ENCODE results near the gene HES7.
"Not testable (repeated sequence)": the region's sequence is repeated elsewhere in the genome, so short reads cannot be mapped to it uniquely, and the experiment has no call there.

Gene HES7

DNA sequence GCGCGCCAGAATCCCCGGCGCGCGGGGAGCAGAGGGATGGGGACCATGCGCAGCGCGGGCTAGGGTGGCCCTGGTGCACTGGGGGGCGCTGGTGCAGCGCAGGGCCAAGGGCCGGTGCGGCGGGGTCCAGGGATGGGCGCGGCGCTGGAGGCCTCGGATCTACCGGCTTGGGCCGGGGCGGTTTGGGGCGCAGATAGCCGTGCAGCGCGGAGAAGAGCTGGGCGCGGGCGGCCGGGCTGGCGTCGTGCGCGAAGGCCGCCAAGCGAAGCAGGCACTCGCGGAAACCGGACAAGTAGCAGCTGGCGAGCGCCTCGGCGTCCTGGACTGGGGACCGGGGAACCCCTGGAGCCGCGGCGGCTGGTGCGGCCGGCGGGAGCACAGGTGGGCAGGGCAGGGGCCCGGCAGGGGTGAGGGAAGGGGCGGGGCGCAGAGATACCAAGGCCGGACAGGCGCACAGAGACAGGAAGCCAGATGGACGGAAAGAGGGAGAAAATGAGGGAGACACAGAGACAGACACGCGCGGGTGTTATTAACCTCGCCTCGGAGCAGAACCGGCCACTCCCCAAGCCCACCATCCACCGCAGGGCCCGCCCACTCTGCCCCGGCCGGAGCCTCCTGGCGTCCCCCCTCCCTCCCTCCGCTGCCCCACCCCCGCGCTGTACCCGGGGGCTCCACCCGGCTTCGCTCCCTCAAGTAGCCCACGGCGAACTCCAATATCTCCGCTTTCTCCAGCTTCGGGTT lies 2.1 kb downstream of the HES7 start:
- no peak for DNase-seq

DNA sequence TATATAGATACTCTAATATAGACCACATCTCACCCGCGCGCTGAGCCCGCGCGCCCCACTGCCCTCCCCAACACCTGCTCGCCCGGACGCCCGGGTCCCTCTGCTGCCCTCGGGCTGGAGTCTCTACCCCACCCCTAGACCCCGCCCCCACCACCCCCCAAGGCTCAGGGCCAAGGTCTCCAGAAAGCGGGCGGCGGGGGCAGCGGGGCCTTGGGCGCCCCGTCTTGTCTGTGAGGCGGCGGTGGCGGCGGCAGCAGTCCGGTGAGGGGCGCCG lies 2.6 kb downstream of the HES7 start:
- no peak for DNase-seq

DNA sequence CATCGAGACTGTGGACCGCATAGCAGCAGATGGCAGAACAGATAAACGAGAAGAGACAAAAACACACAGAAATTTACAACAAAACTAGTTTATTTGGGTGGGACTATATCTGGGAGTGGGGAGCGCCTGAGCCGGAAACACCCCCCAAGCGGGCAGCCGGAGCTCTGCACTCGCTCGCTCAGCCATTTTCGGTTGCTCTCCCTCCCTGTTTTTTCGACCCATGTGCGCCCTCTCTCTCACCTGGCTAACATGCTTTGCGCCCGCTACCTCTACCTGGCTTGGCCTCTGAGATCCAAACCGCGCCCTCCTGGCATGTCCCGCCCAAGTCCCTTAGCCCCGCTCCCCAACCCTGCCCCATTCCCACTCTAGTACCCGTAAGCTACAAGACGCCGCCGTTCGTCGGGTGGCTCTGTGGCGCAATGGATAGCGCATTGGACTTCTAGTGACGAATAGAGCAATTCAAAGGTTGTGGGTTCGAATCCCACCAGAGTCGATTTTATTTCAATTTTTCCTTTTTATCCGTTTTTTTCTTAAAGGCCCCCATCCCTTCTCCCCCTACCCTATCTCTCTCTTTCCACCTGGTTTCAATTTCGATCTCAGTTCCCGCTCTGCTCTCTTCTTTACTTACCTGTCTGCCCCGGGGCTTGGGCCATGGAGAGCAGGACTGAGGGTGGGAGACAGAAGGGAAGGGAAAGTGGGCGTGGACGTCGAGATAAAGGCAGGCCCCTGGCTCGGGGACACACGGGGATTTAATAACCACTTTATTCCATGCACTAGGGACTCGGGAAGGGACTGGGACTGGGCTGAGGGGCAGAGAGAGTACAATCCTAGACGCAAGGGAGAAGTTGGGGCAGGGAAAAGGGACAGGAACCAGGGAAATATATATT lies 3.1 kb downstream of the HES7 start:
- peak; percentile 56 for DNase-seq

DNA sequence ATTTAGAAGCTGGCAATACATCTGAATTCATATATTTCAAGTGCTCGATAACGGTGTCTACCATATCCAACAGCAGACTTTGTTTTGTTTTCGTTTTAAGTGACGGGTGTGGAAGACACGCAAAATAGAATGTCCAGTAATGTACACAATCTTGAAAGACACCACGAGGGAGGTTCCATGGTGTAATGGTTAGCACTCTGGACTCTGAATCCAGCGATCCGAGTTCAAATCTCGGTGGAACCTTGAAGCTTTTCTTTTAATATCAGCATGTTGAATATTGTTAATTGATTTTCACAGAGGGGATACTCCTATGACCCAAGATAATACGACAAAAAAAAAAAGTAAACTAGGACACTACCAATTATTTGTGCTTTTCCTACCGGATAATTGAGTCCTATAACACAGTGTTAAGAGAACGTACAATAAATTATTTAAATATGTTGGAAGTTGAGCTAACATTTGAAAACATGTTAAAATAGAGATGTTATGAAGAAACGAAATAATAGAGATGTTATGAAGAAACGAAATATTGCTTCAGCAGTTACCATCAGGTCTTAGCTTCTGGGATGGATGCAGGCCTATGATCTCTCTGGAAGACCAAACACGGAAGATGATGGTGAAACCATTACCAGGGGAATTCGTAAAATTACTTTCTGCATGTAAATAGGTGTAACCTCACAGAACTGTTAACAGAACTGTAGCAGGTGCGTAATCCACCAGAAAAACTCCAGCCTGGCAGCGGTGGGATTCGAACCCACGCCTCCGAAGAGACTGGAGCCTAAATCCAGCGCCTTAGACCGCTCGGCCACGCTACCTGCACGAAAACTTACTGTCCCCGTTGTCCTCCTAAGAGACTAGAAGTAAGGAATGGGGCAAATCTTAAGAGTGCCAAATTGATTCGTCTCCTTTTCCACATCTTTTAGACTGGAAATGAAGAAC lies 4.1 kb downstream of the HES7 start:
- DNase-seq: peak; percentile 68

DNA sequence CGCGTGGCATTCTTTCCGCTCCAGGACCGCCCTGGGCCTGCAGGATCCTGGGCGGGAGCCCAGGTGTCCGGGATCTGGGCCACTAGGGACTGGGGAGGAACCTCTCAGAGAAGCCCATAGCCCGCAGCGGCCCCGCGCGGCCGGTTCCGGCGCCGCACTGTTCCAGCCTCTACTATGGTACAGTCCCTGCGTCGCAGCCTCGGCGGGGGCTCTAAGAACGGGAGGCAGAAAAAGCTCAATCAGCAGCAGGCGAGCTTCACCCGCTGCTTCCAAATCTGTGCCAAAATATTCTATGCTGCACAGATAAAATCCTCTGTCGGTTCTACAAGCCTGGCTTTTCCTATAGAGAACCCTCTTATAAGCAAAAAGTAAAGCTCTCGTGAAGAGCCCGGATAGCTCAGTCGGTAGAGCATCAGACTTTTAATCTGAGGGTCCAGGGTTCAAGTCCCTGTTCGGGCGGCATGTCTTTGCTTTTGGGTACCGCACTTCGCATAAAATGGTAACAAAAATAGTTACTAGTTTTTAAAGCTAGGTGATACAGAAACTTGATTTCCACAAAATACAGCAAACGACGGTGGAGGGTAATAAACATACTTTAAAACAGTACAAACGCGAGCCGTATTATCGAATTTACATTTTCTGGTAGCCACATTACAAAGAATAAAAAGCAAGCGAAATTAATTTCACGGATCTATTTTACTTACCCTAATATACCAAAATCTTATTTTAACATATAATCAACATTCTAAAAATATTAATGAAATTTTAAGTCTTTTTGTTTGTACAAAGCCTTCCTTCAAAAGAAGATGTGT lies 4.9 kb downstream of the HES7 start:
- peak; percentile 58 for DNase-seq

DNA sequence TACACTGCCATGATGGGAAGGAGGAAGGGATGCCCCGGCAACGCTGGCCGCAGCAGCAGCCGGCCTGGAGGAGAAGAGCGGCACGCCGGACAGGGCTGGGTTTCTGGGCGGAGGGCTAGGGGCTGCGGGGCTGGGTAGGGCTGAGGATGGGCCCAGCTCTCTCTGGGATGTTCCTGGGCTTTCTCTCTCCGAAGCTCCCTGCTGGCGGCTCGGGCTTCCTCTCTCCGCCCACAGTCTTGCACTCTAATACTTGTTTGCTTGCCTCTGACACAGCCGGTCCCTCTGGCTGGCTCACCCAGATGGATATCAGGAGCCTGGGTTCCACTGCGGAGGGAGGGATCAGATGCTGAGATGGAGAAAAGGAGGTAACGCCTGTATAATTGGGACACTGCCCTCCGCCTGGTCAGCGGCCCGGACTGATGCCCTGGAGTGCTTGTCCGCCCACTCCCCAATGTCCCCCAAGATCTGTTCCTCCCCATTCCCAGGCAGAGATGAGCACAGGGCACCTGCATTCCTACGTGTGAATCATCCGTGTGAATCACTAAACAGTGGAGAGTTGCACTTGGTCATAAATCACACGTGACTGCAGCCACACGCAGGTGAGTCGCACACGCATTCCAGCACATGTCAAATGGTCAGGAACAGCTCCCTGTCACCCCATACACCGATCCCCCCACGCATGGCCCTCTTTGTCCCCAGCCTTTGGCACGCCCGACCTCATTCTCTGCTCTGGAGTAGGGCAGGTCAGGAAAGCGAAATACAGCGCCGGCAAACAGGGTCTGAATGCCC lies 5.7 kb downstream of the HES7 start, which contains the start of gene ALOXE3:
Gene ALOXE3, minus strand, starts transcription at position 535 of the 789 bp plus-strand sequence. Its CDS starts 524 bp downstream, at position 11.
- DNase-seq: no peak

DNA sequence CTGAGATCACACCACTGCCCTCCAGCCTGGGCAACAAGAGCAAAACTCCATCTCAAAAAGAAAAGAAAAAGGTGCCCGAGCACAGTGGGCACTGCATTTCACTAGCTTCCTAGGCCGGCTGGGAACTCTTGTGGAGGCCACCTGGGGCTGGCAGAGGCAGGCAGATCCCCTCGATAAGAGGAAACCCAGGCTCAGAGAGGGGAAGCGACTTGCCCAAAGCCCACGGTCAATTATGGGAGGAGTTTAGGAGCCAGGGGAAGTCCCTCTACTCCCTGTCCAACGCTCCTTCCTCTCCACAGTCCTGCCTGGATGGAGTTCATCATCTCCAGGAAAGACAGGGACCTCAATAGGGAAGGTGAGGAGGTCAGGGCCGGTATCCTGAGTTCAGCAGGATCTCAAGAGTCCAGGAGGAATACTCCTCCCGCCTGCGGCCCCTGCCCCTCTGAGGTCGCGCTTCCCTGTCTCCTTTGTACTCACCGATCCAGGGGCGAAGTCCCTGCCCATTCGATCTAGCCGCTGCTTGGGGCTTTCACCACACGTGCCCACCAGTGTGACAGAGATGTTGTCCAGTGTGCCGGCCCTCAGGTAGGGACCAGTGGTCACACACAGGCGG lies 6.4 kb downstream of the HES7 start:
- no peak for DNase-seq

DNA sequence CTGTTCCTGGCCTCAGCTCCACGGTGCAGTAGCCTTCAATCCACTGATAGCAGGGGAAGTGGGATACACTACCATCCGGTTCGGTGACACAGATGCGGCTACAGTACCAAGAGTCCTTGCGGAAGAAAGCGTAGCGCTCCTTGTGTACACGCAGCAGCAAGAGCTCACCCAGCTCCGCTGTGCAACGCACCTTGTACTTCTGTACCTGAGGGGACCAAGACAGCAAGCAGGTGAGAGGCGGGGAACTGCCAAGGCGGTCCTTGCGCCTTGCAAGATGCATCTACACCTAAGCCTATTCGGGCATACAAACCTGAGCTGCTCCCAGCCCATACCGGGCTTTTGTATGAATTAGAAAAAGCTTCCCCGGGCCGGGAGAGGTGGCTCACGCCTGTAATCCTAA lies 7.1 kb downstream of the HES7 start:
- DNase-seq: no peak

DNA sequence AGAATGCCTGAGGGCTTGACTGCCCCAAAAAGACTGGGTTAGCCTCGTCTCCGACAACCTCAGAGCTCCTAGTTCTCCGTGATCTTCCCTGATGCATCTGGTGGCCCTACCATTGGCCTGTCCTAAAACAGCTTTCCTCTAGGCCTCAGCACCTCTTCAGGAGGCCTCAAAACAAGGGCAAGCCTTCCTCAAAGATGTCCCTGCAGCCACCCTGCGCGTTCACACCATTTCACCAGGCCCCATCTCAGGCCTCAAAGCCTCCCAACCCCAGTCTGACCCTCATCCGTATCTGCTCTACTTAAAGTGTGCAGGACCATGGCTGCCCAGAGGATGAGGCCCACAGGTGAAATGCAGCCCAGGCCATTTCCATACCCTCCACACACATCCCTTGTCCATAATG lies 13.0 kb downstream of the HES7 start:
- no peak for DNase-seq

DNA sequence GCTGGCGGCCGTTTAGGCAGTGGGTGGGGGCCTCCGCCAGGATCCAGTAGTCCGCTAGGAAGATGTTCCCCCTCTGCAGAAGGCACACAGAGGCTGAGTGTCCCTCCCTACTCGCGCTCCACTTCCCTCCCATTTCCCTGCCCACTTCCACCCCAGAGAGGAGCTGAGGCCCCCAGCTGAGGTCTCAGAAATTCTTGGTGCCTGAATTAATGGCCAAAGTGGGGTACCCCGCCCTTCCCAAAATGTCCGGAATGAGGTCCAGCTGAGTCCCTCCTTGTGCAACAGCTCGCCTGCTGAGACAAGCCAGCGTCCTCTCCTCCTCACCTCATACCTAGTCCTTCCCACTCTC lies 13.5 kb downstream of the HES7 start:
- DNase-seq: no peak

DNA sequence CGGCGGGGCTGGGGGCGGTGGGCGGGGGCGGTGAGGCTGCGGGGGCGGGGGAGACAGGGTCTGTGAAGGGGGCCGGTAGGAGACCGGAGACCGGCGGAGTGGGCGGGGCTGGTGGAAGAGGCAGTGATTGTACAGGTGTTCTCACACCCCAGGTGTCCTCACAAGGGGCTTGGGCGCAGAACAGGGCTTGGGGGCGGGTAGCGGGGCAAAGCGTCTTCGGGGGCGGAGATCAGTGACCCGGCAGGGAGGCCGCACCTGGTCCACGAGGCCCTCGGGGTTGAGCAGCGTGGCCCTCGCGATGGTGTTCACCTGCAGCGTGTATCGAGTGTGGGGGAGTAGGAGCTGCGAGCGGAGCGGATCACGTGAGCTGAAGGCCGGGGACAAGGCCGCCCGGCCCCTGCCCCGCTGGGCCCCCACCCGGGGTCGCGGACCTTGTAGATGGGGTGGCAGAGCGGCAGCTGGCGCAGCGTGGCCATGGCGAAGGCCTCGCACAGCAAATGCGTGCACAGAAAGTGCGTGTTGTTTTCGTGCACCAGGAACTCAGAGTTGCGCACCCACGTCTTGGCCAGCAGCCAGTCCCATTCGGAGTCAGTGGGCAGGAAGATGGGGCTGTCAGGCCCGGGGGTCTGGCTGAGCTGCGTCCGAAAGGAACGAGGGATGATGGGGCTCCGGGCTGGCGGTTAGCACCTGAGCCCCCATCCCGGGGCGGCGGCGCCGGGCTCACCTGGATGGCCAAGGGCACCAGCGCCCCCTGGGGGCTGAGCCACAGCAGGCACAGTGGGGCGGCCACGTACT lies 14.0 kb downstream of the HES7 start:
- no peak for DNase-seq

DNA sequence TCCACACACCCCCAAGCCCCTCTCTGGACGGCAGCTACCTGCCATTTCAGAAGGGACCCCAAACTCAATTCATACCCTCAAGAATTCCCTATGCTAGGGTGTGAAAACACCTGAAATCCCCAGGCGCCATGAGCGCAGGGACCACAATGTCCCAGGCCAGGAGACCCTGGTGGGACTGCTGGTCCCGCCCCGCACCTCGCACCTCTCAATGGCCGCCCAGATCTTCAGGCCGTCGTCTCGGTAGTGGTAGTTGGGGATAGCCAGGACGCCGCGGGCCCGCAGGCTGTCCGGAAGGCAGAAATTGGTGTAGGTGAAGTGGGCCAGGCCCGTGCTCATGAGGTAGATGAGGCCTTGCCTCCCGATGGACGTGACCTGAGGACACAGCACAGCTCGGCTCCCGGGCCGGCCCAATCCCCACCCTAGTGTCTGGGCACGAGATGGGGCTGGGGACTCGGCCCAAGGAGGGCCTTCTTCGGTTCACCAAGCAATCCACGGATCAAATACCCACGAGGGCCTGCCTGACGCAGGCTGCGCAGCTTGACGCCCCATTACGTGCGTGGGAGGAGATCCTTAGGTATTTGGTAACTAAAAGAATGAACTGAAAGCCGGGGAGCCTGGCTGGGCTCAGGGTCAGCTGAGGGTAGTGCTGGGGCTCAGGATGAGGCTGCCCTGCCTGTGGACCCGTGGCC lies 14.8 kb downstream of the HES7 start:
- no peak for DNase-seq

DNA sequence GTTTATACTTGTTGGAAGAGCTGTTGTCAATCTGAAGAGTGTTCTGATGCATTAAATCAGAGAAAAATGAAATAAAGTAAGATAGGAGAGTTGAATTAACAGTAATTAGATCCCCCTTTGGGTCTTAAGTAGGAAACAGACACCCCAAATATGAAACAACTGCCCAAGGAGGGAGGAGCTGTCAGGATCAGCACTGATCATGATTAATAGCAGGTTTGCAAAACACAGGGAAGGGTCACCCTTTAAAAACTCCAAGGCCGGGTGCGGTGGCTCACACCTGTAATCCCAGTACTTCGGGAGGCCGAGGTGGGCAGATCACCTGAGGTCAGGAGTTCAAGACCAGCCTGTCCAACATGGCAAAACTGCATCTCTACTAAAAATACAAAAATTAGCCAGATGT lies 16.9 kb downstream of the HES7 start:
- not testable (repeated sequence) for DNase-seq

DNA sequence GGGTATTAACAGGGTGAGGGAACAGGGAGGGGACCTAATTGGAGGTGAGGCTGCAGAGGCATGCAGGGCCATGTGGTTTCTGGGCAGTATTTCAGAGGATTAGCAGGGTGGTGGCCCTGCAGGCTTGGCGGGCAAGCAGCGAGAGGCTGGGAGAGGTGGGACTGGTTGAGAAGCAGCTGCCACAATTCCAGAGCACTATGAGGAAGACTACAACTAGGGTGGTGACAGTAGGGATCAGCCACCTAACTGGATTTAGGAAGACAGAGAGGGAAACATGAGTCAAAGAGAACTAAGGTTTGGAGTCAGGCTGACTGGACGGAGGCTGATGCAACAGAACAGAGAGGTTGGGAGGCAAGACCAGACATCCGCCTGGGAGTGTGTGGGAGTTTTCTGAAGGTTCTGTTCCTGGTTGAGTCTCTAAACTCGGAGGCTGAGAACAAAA lies 17.9 kb downstream of the HES7 start:
- DNase-seq: no peak

DNA sequence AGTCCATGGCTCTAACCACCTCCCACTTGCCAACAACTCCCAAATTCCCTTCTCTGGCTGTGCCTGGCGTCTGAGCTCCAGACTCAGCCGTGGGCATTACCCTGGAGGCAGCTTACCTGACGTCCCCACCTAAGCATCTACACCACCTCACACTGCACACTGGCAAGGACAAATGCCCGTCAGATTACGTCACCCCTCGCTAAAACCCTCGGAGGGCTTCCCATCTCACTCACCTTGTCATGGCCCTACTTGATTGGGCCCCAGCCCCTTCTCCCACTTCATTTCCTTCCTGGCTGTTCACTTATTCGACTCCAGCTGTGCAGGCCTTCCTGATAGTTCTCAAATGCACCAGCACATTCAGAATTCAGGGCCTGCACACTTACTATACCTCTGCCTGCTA lies 19.0 kb downstream of the HES7 start:
- DNase-seq: no peak

DNA sequence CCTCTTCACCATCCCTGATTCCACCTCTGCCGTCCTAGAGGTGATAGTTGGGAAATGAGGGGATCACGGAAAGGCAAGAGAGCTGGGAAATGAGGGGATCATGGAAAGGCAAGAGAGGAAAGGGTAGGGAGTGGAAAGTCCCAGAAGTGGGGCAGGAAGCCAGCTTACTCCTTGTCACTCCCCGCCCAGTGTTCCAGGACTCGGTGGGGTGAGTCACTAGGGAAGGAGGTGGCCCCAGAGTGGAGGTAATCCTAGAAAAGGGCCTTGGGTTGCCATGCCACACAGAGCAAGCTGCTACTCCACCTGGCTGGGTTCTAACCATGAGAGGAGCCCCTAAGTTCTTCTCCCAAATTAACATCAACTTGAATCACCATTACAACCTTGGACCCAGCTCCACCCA lies 20.4 kb downstream of the HES7 start:
- no peak for DNase-seq

DNA sequence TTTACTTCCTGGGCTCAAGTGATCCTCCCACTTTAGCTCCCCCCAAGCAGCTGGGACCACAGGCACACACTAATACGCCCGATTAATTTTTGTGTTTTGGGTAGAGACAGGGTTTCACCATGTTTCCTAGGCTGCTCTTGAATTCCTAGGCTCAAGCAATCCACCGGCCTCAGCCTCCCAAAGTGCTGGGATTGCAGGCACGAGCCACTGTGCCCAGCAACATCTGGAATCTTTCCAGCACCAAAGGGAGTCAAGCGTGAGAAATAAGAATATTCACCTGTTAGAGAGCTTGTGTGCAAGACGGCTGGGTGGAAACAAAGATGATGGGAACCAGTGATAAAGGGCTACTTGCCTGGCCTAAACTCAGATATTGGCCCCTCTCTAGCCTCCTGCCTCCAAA lies 22.2 kb downstream of the HES7 start:
- DNase-seq: no peak

DNA sequence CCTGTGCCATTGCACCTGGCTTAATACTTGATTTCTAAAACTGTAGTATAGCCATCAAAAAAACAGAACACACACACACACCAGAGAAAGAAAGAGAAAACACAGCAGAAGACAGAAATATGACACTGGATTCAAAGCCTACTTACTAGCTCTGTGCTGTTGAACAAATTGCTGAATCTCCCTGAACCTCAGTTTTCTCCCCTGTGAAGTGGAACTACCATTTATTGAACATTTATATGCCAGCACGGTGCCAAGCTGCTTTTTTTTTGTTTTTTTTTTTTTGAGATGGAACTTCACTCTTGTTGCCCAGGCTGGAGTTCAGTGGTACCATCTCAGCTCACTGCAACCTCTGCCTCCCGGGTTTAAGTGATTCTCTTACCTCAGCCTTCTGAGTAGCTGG lies 23.1 kb downstream of the HES7 start:
- no peak for DNase-seq

DNA sequence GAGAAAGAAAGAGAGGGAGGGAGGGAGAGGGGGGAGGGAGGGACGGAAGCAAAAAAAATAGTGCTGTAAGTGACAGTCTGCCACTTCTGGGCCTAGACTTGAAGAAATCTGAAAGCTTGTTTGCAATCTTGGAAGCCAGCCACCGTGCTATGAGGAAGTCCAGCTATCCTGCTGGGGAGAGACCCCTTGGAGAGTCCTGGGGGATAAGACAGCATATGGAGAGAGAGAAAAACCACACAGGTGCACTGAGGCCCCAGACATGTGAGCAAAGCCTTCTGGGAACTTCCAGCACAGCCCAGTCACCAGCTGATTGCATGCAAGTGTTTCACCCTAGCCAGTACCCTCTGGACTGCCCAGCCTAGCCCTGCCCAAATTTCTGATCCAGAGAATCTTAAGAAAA lies 23.8 kb downstream of the HES7 start:
- no peak for DNase-seq

DNA sequence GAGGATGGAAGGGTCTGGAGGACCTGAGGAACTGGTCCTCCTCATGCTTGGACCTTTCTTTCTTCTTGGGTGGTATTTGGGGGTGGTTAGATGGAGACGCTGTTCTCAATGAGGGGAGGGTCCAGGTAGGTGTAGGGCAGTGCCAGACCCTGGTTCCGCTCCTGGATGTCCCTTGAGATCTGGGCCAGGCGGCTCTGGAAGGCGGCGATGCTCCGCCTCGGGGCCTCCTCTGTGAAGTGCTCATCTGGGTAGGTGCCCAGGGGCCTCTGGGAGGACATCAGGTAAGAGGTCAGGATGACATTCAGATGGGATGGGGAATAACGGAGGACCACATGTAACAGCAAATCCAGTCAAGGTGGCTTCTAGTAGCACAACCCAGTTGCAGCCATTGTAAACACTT lies 27.4 kb downstream of the HES7 start:
- DNase-seq: no peak

All from GOT3 (cell line).